Fibroblast of skin of left quadriceps (primary cell): ENCODE measurements around the gene DLG3.
"Not testable (repeated sequence)": the region's sequence is repeated elsewhere in the genome, so short reads cannot be mapped to it uniquely, and the experiment has no call there.

Experiments used
- DNase-seq, 2 experiments: peaks; one replicate each; pipeline ENCODE4 v3.0.0-alpha.2; 2013; ENCODE audit warnings: low read depth in 2 of 2

Gene DLG3

GRCh38 chrX:70515692-70516091, 71.1 kb downstream of the DLG3 start:
- DNase-seq = not testable (repeated sequence)

- DNase-seq = no peak
Measured at GRCh38 chrX:70525733-70526132, 81.1 kb downstream of the DLG3 start.

GRCh38 chrX:70527053-70527452, 82.4 kb downstream of the DLG3 start:
- no peak for DNase-seq

- no peak for DNase-seq
Measured at GRCh38 chrX:70527610-70528345, 83.1 kb downstream of the DLG3 start.

DNA sequence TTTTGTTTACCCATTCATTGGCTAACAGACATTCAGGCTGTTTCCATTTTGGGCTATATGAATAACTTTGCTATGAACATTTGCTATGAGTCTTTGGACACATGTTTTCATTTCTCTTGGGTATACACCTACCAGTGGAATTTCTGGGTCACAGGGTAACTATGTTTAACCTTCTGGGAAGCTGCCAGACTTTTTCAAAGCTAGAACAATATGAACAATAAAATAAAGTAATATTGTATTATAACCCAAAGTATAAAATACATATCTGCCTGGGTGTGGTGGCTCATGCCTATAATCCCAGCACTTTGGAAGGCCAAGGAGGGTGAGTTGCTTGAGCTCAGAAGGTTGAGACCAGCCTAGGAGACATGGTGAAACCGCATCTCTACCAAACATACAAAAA, 90.6 kb downstream of the DLG3 start:
- no peak for DNase-seq

GRCh38 chrX:70549429-70549828, 104.8 kb downstream of the DLG3 start:
- DNase-seq = no peak

DNA sequence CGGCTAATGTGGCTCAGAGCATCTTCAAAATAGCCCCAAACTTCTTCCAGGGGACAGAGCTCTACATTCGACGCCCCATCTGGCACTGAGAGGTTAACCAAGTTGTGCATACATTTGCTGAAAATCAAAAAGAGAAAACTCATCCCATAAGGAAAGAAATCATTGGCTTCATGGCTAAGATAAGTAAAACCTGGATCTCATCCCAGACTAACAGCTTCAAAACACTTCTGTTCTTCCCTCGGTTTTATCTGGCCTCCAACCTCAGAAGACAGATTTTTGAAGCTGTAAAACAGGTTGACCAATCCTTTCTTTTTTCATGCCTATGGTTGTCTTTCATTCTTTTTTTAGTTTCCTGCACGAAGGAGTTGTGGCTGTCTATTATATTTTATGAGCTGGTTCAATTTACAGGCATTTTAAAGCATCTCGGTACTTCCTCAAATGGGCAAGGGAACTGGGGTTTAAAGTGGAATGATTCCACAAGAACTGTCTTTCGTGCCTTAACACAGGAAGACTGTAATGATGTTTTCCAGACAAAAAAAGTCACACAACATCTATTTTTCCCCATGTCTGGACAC, 107.6 kb downstream of the DLG3 start:
- no peak for DNase-seq

DNA sequence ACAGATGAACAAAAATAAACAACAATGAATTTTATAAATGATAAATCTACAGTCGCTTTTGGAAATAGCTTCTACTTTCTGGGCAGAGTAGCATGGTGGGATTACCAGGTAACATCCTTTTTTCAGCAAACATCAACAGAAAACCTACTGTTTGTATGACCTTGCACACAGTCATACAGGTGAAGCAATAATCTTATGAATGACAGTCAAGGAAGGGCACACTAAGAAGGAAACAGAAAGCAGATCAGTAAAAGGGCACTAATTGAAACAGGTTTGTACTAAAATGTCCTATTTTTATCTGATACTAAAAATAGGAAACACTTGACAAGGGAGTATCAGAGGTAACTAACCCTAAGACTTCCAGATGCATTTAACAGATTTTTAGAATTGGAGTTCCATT, 108.9 kb downstream of the DLG3 start:
- DNase-seq = no peak

DNA sequence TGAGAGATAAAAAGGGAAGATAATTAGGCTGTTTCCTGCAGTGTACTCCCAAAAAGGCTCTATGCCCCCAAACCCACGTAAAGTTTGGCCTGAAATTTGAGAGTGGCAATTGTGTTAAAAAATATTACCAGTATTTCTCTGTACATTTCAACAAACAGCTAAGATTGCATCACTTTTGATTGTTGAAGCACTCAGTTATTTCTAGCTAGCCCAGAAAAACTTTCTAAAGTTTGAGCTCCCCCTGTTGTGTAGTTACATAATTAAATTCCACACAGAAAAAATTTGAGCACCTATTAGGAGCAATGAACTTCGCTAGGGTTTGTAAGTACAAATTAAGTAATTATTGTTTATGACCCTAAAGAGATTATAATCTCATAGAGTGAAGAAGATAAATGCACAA, 109.4 kb downstream of the DLG3 start:
- peak; percentile 10 to 20 for DNase-seq

GRCh38 chrX:70554523-70554922, 109.9 kb downstream of the DLG3 start:
- no peak for DNase-seq

DNA sequence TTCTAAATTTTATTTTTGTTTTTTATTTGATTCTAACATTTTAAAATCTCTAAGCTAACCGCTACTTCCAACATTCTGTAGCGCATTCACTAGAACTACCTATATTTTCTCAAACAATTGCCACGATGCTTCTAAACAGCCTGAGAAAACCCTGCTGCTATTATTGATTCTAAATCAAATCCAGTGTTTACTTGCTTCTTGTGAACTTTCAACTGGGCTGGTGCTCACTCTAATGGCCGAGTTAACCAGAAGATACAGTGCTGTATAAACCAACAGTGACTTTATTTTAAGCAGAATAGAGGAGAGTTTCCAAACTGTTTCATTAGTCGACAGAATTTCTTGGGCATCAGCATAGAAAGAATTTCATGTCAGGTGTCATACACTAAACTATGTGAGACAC, 110.3 kb downstream of the DLG3 start:
- no peak for DNase-seq
